HG02759 (cell line): ENCODE data around the gene SMIM12.

Experiments
- ATAC-seq: cut with Tn5 transposase; IDR thresholded peaks from one replicate; pipeline ENCODE4 v1.9.1; 2021; ENCODE audit warnings: mild to moderate bottlenecking, moderate library complexity; ENCODE audit not compliant: unreplicated experiment

The SMIM12 gene

GRCh38 chr1:34874296-34874952, 14.9 kb upstream of the SMIM12 start:
- ATAC-seq: no peak

GRCh38 chr1:34872133-34872503, 12.6 kb upstream of the SMIM12 start:
- ATAC-seq: no peak

GRCh38 chr1:34871443-34872132, 12.0 kb upstream of the SMIM12 start:
- no peak for ATAC-seq

- no peak for ATAC-seq
Measured at GRCh38 chr1:34870395-34870794, 10.8 kb upstream of the SMIM12 start.

GRCh38 chr1:34869760-34870159, 10.2 kb upstream of the SMIM12 start:
- ATAC-seq: no peak

GRCh38 chr1:34868230-34869049, 8.9 kb upstream of the SMIM12 start:
- ATAC-seq: no peak

GRCh38 chr1:34867415-34867814, 7.9 kb upstream of the SMIM12 start:
- no peak for ATAC-seq

GRCh38 chr1:34866762-34867109, 7.2 kb upstream of the SMIM12 start:
- no peak for ATAC-seq

- peak; percentile 62 for ATAC-seq
Measured at GRCh38 chr1:34865981-34866761, 6.6 kb upstream of the SMIM12 start.

- no peak for ATAC-seq
Measured at GRCh38 chr1:34865573-34865972, 6.0 kb upstream of the SMIM12 start.

GRCh38 chr1:34864759-34865158, 5.2 kb upstream of the SMIM12 start:
- no peak for ATAC-seq

GRCh38 chr1:34863501-34863900, 4.0 kb upstream of the SMIM12 start:
- no peak for ATAC-seq

GRCh38 chr1:34858901-34859445, 576 bp downstream of the SMIM12 start:
- ATAC-seq: no peak

GRCh38 chr1:34856697-34857096, 2.9 kb downstream of the SMIM12 start:
- ATAC-seq: no peak

- ATAC-seq: peak; percentile 94
Measured at GRCh38 chr1:34852677-34853217, 6.8 kb downstream of the SMIM12 start.

GRCh38 chr1:34851431-34852105, 8.0 kb downstream of the SMIM12 start:
- ATAC-seq: no peak

GRCh38 chr1:34850382-34850781, 9.2 kb downstream of the SMIM12 start:
- no peak for ATAC-seq

GRCh38 chr1:34847094-34847493, 12.5 kb downstream of the SMIM12 start:
- no peak for ATAC-seq

- ATAC-seq: no peak
Measured at GRCh38 chr1:34846265-34846664, 13.3 kb downstream of the SMIM12 start.
